ENCODE measurements around the gene KCTD10.

- TF ChIP-seq CTCF (IDR thresholded peaks at IDR 0.05) (no peak), EP300 (IDR thresholded peaks at IDR 0.05) (no peak), POLR2A (IDR thresholded peaks at IDR 0.05; ENCODE audit: low read depth) (no peak)
These were observed 44.7 kb upstream of the KCTD10 start for GRCh38 chr12:109521831-109522230.
